Measurements from ENCODE around the gene SLC25A3.
"Not testable (repeated sequence)": the region's sequence is repeated elsewhere in the genome, so short reads cannot be mapped to it uniquely, and the experiment has no call there.

Gene SLC25A3

DNA sequence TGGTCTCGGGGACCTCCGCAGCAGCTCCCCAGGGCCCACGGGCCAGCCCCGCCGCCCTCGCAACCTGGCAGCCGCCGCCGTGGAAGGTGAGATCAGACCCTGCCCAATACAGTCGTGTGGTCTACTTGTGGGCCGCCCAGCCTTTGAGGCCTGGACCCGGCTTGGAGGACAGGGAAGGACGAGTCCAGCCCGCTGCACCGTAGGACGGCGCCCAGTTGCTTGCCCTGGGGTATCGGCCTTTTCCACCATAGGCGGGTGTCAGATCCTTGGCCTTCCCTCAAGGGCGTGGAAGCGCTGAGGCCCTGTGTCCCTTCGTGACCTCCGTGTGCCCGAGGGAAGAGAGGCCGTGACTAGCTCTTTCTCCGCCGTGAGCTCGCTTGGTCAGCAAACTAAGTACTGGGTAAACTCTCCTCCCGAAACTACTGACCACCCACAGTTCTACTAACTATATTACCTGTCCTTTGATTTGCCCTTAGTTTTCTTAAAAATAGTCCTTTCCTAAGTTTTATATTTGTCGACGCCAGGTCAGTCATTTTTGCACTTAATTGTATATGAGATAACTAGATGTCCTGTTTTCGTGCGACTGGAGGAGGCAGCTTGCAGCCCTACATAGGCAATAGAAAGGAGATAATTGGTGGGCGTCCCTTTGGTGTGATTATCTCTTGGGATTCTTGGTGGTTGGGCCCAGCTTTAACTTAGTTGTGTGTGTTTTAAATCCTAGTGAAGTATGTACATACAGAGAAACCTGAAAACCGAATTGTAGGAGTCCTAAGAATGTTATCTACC lies 757 bp downstream of the SLC25A3 start:
- DNase-seq (ENCODE audit: low read depth in 2 of 2), result no peak

GRCh38 chr12:98595243-98595988 lies 1.9 kb downstream of the SLC25A3 start:
- DNase-seq (ENCODE audit: low read depth in 2 of 2), result peak; percentile 65 to 68

DNA sequence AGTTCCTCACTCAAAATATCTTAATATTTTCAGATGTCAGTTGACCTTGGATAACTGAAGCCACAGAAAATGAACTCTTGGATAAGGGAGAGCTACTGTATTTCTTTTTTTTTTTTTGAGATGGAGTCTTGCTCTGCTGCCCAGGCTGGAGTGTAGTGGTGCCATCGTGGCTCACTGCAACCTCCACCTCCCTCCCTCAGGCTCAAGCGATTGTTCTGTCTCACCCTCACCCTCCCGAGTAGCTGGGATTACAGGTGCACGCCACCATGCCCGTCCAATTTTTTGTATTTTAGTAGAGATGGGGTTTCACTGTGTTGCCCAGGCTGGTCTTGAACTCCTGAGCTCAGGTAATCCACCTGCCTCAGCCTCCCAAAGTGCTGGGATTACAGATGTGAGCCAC lies 3.8 kb downstream of the SLC25A3 start:
- not testable (repeated sequence) for DNase-seq (ENCODE audit: low read depth in 2 of 2)

DNA sequence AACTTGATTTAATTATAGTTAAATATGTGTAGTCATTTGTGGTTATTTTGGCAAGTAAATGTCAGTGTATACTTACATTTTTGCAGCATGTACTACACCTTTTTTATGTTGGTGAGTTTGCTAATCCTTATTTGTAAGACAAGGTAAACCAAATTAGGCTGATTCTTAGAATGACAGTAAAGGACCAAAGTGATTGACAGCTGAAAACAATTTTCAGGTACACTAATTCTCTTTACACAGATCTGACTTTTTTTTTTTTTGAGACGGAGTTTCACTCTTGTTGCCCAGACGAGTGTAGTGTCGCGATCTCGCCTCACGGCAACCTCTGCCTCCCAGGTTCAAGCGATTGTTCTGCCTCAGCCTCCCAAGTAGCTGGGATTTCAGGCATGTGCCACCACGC lies 8.4 kb downstream of the SLC25A3 start:
- DNase-seq (ENCODE audit: low read depth in 2 of 2), result no peak

- no peak for DNase-seq (ENCODE audit: low read depth in 2 of 2)
Measured at GRCh38 chr12:98606359-98606988, 13.0 kb downstream of the SLC25A3 start.

DNA sequence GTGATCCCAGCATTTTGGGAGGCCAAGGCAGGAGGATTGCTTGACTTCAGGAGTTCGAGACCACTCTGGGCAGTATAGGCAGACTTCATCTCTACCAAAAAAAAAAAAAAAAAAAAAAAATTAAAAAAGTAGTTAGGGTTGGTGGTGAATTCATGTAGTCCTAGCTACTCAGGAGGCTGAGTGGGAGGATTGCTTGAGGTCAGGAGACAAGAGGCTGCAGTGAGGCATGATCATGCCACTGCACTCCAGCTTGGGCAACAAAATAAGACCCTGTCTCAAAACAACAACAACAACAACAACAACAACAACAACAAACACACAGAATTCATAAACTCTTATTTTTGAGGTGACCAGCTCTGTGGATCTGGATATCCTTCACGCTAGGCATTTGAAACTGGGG lies 17.1 kb downstream of the SLC25A3 start:
- no peak for DNase-seq (ENCODE audit: low read depth in 2 of 2)

DNA sequence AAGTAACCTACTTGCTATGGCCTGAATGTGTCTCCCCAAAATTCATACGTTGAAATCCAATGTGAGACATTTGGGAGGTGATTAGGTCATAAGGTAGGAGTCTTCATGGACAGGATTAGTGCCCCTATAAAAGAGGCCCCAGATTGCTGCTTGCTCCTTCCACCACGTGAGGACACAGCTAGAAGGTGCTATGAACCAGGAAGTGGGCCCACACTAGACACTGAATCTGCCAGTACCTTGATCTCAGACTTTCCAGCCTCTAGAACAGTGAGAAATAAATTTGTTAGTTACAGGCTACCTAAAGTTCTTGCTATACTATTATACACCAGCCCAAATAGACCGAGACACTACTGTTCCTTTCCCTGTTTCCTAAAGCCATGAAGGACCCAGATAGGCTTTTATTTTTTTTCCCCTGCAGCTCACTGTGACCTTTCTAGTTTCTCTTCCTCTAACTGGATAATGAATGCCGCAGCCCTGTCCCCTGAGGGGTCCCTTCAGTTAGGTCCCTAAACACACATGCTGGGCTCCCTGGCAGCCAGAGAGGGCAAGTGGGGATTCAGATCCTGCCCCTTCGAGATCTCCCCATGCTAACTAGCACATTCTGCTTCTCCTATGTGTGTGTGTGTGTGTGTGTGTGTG lies 19.3 kb downstream of the SLC25A3 start:
- DNase-seq (ENCODE audit: low read depth in 2 of 2), result no peak

DNA sequence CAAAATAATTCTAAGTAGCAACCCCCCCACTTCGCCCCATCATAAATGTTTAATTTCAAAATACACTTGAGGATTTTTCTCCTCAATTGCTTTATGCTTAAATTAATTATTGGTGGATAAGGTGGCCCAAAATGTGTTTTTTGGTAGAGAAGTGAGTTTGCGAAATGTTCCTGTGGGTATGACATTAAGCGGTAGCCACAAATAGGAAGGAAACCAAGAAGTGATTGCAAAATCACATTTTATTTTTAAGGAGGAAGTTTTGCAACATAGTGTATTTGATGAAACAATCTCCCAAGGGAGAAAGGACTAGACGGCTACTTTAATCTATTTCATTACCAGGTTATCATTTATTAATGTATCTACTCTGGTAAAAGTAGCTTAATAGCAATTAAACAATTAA lies 25.5 kb downstream of the SLC25A3 start:
- peak; percentile 20 to 33 for DNase-seq (ENCODE audit: low read depth in 2 of 2)

DNA sequence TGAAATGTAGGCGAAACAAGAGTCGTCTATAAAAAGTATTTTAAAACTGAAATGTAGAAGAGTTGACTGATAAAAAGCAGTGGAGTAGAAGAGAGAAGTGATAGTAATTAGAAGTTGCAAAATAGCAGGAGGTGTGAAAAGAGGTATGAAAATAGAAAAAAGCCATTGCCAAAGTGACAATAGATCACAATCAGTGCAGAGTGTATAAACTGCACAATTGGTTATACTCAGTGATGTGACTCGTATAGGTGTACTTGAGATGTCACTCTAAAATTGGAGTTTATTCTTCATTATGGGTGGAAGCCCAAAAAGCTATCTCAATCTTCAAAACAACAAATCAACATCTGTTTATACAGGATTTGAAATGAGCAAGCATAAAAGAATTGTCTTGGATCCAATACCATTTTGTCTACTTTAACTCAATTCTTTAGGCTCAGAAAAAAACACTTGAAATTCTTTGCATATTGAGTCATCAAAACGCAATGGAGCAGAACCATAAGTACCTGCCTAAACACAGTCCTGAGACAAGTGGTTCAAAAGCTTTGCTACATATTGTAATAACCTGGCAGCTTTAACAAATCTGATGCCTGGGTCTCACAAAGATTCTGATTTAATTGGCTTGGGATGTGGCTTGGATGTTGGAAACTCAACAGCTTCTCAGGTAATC lies 42.3 kb downstream of the SLC25A3 start:
- DNase-seq (ENCODE audit: low read depth in 2 of 2), result peak; percentile 31 to 40

DNA sequence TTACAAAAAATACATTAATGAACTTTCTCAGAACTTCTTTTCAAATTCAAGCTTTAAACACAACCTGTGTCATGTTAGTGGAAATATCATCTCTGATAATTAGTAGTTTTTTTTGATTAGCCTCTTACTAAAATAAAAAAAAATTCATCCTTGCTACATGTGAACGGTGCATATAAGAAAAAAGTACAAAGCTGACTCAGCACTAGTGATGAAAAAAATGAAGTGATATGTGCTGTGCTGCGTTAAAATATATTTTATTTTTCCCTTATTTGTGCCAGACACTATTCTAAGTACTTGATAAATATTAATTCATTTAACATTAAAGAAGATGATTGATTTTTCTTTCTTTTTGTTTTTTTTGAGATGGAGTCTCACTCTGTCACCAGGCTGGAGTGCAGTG lies 43.6 kb downstream of the SLC25A3 start:
- DNase-seq (ENCODE audit: low read depth in 2 of 2), result no peak

DNA sequence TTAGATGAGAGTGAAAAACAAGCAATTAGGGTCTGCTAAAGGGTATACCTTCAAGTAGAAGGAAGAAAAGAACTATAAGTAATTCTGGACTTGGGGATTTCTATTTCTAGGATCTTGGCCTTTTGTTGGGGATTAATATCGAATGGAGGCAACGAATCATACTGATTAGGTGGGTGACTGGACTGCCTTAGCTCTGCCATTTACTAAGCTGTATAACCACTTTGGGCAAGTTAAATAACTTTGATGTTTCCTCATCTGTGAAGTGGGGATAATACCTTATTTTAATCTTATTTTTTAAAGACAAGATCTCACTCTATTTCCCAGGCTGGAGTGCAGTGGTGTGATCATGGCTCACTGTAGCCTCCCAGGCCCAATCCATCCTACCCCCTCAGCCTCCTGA lies 44.5 kb downstream of the SLC25A3 start:
- DNase-seq (ENCODE audit: low read depth in 2 of 2), result no peak

DNA sequence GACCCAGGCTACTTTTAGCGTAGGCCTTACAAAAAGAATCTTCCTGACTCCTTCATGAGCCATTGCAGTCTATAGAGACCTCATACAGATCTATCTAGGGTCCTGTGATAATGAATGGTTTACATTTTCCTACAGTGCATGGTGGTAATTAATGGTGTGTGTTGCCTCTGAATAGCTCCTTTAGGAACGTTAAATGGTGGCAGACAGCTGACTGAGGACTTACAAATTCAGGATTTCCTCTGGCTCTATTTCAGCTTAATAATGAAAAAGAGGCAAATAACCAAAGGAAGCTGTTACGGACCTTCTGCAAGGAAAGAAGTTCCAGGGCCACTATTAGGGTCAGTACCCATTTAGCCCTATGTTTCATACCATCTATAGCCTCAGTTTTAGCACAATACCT lies 46.0 kb downstream of the SLC25A3 start:
- DNase-seq (ENCODE audit: low read depth in 2 of 2), result no peak

GRCh38 chr12:98642801-98643200 lies 49.3 kb downstream of the SLC25A3 start:
- DNase-seq (ENCODE audit: low read depth in 2 of 2), result not testable (repeated sequence)

GRCh38 chr12:98644433-98644711 lies 50.9 kb downstream of the SLC25A3 start:
- peak in 1 of 2 experiments; percentile 4 for DNase-seq (ENCODE audit: low read depth in 2 of 2)

DNA sequence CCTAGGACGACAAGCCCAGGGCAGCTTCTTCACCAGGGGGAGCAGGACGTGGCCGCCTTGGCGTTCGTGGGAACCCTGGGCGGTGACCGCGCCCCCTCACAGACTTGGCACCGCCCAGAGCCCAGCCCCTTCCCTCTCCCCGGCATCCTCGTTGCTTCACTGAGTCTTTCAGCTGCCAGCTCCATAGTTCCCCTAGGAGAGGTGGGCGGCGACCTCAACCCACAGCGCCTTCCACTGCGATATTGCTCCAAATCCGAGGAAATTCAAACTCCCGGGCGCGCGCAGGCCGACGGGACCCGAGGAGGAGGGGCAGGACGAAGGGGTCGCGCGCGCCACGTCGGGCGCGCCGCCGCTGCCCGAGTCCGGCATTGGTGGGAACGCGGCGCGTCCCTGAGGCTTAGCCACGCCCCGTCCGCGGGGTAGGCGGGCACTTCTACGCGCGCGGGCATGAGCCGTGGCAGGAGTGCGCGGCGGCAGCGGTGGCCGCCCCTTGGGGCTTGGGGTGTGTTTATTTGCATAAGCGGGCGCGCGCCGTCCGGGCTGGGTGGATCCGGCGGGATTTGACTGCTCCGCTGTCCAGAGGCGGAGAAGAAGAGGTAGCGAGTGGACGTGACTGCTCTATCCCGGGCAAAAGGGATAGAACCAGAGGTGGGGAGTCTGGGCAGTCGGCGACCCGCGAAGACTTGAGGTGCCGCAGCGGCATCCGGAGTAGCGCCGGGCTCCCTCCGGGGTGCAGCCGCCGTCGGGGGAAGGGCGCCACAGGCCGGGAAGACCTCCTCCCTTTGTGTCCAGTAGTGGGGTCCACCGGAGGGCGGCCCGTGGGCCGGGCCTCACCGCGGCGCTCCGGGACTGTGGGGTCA lies 51.5 kb downstream of the SLC25A3 start, which contains the start of the genes APAF1 and IKBIP:
APAF1 (plus strand) TSS at position 579 of the 860 bp plus-strand sequence. CDS start 3,070 bp downstream, outside the sequence.
IKBIP (minus strand) TSS at position 77 of the 860 bp plus-strand sequence. CDS start 87 bp downstream, outside the sequence.
- DNase-seq (ENCODE audit: low read depth in 2 of 2), result peak; percentile 93

GRCh38 chr12:98645572-98646067 lies 52.1 kb downstream of the SLC25A3 start:
- DNase-seq (ENCODE audit: low read depth in 2 of 2), result no peak

DNA sequence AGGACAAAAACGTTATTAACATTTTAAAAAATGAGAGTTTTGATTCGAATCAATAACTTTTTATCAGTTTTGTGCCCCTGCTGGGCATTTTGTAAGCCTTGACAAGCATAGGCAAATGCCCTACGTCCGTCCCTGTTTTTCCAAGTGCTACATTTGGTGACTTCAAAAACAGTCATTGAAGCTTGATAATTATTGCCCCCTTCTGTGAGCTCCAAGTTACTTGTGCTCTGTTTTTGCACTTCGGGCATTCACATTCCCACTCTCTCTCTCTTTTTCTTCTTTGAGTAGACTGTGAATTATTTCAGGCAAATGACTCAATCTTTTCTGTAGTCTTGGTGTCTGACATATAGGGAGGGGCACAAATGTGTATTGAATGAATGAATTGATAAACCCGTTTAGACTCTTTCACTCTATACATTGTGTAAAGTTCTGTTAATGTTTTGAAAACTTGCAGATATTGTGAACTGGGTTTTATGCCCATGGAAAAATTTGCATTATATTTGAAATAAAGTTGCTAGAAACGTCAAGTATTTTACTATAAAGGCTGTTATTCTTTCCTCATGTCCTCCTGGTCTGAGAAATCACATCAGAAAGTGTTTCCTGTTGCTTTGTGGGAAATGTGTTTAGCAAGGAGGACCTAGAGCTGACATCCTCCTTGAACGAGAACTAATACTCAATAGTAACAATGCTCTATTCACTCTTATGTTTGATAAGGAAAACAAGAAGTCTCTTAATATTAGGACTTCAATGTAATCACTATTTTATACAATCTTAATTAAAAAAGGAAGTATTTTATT lies 53.0 kb downstream of the SLC25A3 start:
- DNase-seq (ENCODE audit: low read depth in 2 of 2), result no peak

- no peak for DNase-seq (ENCODE audit: low read depth in 2 of 2)
Measured at GRCh38 chr12:98651328-98651727, 57.8 kb downstream of the SLC25A3 start.

DNA sequence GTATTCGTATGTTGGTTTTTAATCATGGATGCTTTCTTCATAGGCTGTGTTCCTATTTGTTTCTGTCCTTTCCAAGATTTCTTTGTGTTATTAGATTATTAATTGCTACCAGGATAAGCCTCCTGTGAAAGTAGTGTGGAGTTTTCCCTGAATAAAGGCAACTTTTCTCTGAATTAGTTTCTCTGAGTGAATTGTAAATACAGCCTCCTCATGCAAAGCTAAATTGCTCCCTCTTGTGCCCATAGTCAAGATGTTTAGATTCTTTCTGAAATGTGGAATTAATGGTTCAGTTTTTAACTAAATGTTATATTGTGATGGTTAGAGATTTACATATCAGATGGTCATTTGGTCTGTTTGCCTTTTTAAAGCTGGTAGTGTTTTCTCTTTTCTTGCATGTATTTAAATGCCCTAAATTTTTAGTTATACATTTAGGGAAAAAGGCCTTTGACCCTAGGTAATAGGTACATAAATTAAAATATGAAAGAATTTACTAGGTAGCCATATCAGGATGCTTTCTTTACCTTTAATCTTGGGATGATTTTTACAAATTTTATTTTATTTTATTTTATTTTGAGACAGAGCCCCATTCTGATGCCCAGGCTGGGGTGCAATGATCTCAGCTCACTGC lies 60.5 kb downstream of the SLC25A3 start:
- peak in 1 of 2 experiments; percentile 32 for DNase-seq (ENCODE audit: low read depth in 2 of 2)
